Parathyroid adenoma (tissue), 2 donors: ENCODE measurements around the gene ELK3.

Source experiments
- H2AFZ ChIP-seq: fragments of 300-600 bp; sonication (generic); one replicate; pipeline ENCODE4 v1.7.0; 2017; ENCODE audit warnings: antibody characterized with exemption, mild to moderate bottlenecking
- H3K27ac ChIP-seq: fragments of 300-600 bp; sonication (generic); one replicate; pipeline ENCODE4 v1.7.0; 2017
- H3K27me3 ChIP-seq: fragments of 300-600 bp; sonication (generic); one replicate; pipeline ENCODE4 v1.7.0; 2017; ENCODE audit warnings: low read length; ENCODE audit not compliant: control insufficient read depth, insufficient read depth
- H3K36me3 ChIP-seq: fragments of 300-600 bp; sonication (generic); one replicate; pipeline ENCODE4 v1.7.0; 2017; ENCODE audit warnings: low read length; ENCODE audit not compliant: control insufficient read depth, insufficient read depth
- H3K4me1 ChIP-seq: fragments of 300-600 bp; sonication (generic); one replicate; pipeline ENCODE4 v1.7.0; 2017; ENCODE audit warnings: control low read depth
- H3K4me2 ChIP-seq: fragments of 300-600 bp; sonication (generic); one replicate; pipeline ENCODE4 v1.7.0; 2017; ENCODE audit warnings: low read length
- H3K4me3 ChIP-seq: fragments of 300-600 bp; sonication (generic); one replicate; pipeline ENCODE4 v1.7.0; 2017; ENCODE audit warnings: low read depth, low read length
- H3K79me2 ChIP-seq: fragments of 300-600 bp; sonication (generic); one replicate; pipeline ENCODE4 v1.7.0; 2017; ENCODE audit warnings: control low read depth
- H3K9ac ChIP-seq: fragments of 300-600 bp; sonication (generic); one replicate; pipeline ENCODE4 v1.7.0; 2017; ENCODE audit warnings: mild to moderate bottlenecking
- H3K9me3 ChIP-seq: fragments of 300-600 bp; sonication (generic); one replicate; pipeline ENCODE4 v1.7.0; 2017; ENCODE audit warnings: low read length; ENCODE audit not compliant: control insufficient read depth
- CTCF ChIP-seq: fragments of 300-600 bp; sonication (generic); IDR thresholded peaks from one replicate; pipeline ENCODE4 v1.7.0; 2017; ENCODE audit warnings: antibody characterized with exemption, mild to moderate bottlenecking
- donor health status: primary hyperparathyroidism.

ELK3 gene

DNA sequence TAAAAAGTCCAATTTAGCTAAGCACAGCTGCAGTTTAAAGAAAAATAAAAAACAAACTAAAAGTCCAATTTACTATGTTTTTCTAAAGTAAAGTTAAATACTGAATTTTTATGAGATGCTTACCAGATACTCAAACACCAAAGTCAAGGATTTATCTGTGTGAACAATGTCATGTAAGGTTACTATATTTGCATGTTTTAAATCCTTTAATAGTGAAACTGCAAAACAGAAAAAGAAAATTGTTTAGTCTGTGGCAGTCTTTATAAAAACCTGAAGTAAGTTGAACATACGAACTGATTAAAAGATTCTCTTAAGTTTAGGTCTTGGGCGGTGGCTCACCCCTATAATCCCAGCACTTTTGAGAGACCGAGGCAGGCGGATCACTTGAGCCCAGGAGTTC lies 103.3 kb downstream of the ELK3 start:
- Histone ChIP-seq H3K79me2 (peaks cover 4% of the 10 kb centered on the region), H3K36me3 (no peaks in the 10 kb centered on the region), H3K27me3 (no peaks in the 10 kb centered on the region), H3K4me1 (no peaks in the 10 kb centered on the region), H2AFZ (no peak overlapping the region), H3K4me3 (no peak overlapping the region), H3K9ac (no peak overlapping the region), H3K4me2 (no peak overlapping the region), H3K27ac (no peak overlapping the region), H3K9me3 (no peaks in the 10 kb centered on the region)
- no peak for TF ChIP-seq CTCF

DNA sequence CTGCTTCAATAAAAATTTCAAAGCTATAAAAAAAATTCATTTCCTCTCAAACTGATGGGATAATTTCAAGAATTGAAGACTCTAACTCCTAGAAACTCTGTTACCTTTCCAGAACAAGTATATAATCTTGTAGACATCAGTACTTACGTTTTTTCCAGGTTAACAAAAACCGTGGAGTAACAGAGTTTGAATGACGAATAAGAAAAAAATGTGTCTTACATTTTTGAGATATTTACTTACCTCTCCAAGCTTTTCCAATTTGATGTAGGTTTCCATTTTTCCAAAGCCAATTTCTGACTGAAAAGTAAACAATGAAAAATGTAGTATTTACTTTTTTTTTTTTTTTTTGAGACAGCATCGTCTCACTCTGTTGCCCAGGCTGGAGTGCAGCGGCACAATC lies 105.9 kb downstream of the ELK3 start:
- no peak overlapping the region for H3K4me2 ChIP-seq
- H3K27me3 ChIP-seq, result no peaks in the 10 kb centered on the region
- peaks cover 7% of the 10 kb centered on the region for H3K79me2 ChIP-seq
- H3K9ac ChIP-seq, result no peak overlapping the region
- H3K36me3 ChIP-seq, result no peaks in the 10 kb centered on the region
- no peaks in the 10 kb centered on the region for H3K9me3 ChIP-seq
- no peak for TF ChIP-seq CTCF
- H3K4me1 ChIP-seq, result no peaks in the 10 kb centered on the region
- H2AFZ ChIP-seq, result no peak overlapping the region
- H3K4me3 ChIP-seq, result no peak overlapping the region
- H3K27ac ChIP-seq, result no peak overlapping the region

DNA sequence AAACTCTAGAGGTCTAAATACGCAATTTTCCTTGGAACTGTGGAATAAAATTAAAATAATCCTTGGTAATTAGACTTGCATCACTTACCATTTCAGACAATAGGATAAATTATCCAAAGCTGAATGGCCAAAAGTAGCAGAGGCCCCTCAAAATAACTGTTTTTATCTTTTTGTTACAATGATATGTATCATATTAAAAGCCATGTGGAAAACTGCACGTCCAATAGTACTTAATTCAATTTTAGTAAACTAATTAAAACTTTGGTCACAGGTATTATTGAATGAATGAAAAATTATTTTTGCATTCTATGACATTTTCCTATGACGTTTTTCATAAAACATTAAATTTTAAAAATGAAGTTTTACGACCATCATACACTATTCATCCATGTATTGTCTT lies 107.6 kb downstream of the ELK3 start:
- Histone ChIP-seq H3K36me3 (no peaks in the 10 kb centered on the region), H3K27ac (no peak overlapping the region), H3K4me1 (no peaks in the 10 kb centered on the region), H2AFZ (no peak overlapping the region), H3K27me3 (no peaks in the 10 kb centered on the region), H3K79me2 (peaks cover 12% of the 10 kb centered on the region), H3K9ac (no peak overlapping the region), H3K9me3 (no peaks in the 10 kb centered on the region), H3K4me2 (no peak overlapping the region), H3K4me3 (no peak overlapping the region)
- no peak for TF ChIP-seq CTCF

- Histone ChIP-seq H3K9ac (no peak overlapping the region), H3K79me2 (peaks cover 12% of the 10 kb centered on the region), H3K36me3 (no peaks in the 10 kb centered on the region), H3K4me2 (no peak overlapping the region), H3K9me3 (no peaks in the 10 kb centered on the region), H3K4me1 (peaks cover 4% of the 10 kb centered on the region), H3K27ac (no peak overlapping the region), H2AFZ (no peak overlapping the region), H3K4me3 (no peak overlapping the region), H3K27me3 (no peaks in the 10 kb centered on the region)
- TF ChIP-seq CTCF, result no peak
Measured at GRCh38 chr12:96302687-96303310, 108.6 kb downstream of the ELK3 start.

- no peaks in the 10 kb centered on the region for H3K9me3 ChIP-seq
- no peak overlapping the region for H2AFZ ChIP-seq
- peaks cover 4% of the 10 kb centered on the region for H3K4me1 ChIP-seq
- no peak for TF ChIP-seq CTCF
- no peaks in the 10 kb centered on the region for H3K36me3 ChIP-seq
- H3K27ac ChIP-seq, result no peak overlapping the region
- no peak overlapping the region for H3K9ac ChIP-seq
- H3K4me3 ChIP-seq, result no peak overlapping the region
- peaks cover 12% of the 10 kb centered on the region for H3K79me2 ChIP-seq
- no peaks in the 10 kb centered on the region for H3K27me3 ChIP-seq
- H3K4me2 ChIP-seq, result no peak overlapping the region
Measured at GRCh38 chr12:96303653-96304052, 109.5 kb downstream of the ELK3 start.
